ENCODE results near the gene VSIG8. TPM values are rescaled to one million over a fixed set of nuclear protein-coding genes. Genes with fewer than 3 reads are reported as not detected.

Gene VSIG8
- total RNA-seq, 1 donor, result not detected

GRCh38 chr1:159869173-159869572 lies 6.7 kb upstream of the VSIG8 start:
- no peak overlapping the region for H3K4me3 ChIP-seq (ENCODE audit: low read depth, low read length)
- peak; percentile 24 for DNase-seq (ENCODE audit: low read depth)
- TF ChIP-seq CTCF (IDR thresholded peaks at IDR 0.05; ENCODE audit: insufficient read depth, low read length), result no peak

- no peak for TF ChIP-seq CTCF (IDR thresholded peaks at IDR 0.05; ENCODE audit: insufficient read depth, low read length)
Observed at GRCh38 chr1:159868766-159869165, 6.3 kb upstream of the VSIG8 start.

GRCh38 chr1:159867664-159868026 lies 5.2 kb upstream of the VSIG8 start:
- DNase-seq (ENCODE audit: low read depth), result no peak

More at GRCh38 chr1:159868766-159869165, 6.3 kb upstream of the VSIG8 start:
- H3K4me3 ChIP-seq (ENCODE audit: low read depth, low read length), result no peak overlapping the region
- DNase-seq (ENCODE audit: low read depth), result no peak

GRCh38 chr1:159866905-159867663 lies 4.6 kb upstream of the VSIG8 start:
- DNase-seq (ENCODE audit: low read depth), result no peak
- H3K4me3 ChIP-seq (ENCODE audit: low read depth, low read length), result no peak overlapping the region
- TF ChIP-seq CTCF (IDR thresholded peaks at IDR 0.05; ENCODE audit: insufficient read depth, low read length), result no peak

More at GRCh38 chr1:159867664-159868026, 5.2 kb upstream of the VSIG8 start:
- no peak overlapping the region for H3K4me3 ChIP-seq (ENCODE audit: low read depth, low read length)
- no peak for TF ChIP-seq CTCF (IDR thresholded peaks at IDR 0.05; ENCODE audit: insufficient read depth, low read length)

GRCh38 chr1:159866066-159866465 lies 3.6 kb upstream of the VSIG8 start:
- H3K4me3 ChIP-seq (ENCODE audit: low read depth, low read length), result no peak overlapping the region
- DNase-seq (ENCODE audit: low read depth), result no peak
- no peak for TF ChIP-seq CTCF (IDR thresholded peaks at IDR 0.05; ENCODE audit: insufficient read depth, low read length)

- H3K4me3 ChIP-seq (ENCODE audit: low read depth, low read length), result no peak overlapping the region
- TF ChIP-seq CTCF (IDR thresholded peaks at IDR 0.05; ENCODE audit: insufficient read depth, low read length), result no peak
- no peak for DNase-seq (ENCODE audit: low read depth)
Observed at GRCh38 chr1:159864262-159864661, 1.8 kb upstream of the VSIG8 start.

- no peak overlapping the region for H3K4me3 ChIP-seq (ENCODE audit: low read depth, low read length)
- TF ChIP-seq CTCF (IDR thresholded peaks at IDR 0.05; ENCODE audit: insufficient read depth, low read length), result no peak
- no peak for DNase-seq (ENCODE audit: low read depth)
Observed at GRCh38 chr1:159862031-159862430, 426 bp downstream of the VSIG8 start.
